ENCODE results near the gene CTF1.

DNA sequence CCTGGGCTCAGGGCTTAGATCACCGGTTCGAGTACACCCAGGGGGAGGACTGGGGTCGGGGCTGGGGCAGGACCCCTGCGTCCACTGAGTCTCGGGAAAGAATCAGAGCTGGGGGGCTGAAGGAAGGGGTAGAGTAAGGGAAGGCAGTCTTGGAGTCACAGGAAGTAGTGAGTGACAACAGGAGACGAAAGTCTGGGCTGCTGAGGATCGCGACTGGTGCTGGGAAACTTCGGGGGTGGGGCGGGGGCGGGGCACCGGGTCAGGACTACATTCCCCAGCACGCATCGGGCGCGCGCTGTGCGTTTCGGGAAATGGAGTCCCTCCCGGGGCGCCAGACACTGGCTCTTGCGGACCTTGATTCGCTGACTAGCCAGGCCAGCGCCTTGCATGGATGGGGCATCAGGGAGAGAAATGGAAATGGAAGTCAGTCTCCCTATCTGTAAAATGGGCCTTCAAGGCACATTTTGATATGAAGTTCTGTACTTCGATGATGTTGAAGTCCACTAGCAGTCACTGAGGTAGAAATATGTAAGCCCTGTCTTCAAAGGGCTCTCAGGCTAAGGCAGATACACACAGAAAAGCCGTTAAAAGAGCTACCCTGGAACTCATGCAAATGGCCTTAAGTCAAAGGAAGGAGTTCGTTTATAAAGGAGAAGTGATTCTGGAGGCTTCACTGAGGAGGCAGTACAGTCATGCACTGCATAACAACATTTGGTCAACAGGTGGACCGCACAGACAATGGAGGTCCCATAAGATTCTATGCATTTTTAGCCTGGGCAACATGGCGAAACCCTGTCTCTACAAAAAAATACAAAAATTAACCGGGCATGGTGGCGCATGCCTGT, 697 bp downstream of the CTF1 start:
- TF ChIP-seq, protein P1, sequence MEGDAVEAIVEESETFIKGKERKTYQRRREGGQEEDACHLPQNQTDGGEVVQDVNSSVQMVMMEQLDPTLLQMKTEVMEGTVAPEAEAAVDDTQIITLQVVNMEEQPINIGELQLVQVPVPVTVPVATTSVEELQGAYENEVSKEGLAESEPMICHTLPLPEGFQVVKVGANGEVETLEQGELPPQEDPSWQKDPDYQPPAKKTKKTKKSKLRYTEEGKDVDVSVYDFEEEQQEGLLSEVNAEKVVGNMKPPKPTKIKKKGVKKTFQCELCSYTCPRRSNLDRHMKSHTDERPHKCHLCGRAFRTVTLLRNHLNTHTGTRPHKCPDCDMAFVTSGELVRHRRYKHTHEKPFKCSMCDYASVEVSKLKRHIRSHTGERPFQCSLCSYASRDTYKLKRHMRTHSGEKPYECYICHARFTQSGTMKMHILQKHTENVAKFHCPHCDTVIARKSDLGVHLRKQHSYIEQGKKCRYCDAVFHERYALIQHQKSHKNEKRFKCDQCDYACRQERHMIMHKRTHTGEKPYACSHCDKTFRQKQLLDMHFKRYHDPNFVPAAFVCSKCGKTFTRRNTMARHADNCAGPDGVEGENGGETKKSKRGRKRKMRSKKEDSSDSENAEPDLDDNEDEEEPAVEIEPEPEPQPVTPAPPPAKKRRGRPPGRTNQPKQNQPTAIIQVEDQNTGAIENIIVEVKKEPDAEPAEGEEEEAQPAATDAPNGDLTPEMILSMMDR (IDR thresholded peaks at IDR 0.05), result no peak
- no peak for TF ChIP-seq POLR2A (IDR thresholded peaks at IDR 0.05)

Data from lower leg skin (tissue), 3 donors.